Testis (tissue), 2 donors: Measurements from ENCODE around the gene ZNF268.

Source experiments
- CTCF ChIP-seq, 3 experiments: fragments of 450-650 bp in 2 of 3; fragments of 200-600 bp in 1 of 3; sonication (generic) in 1 of 3; IDR thresholded peaks; one replicate each; pipeline ENCODE4 v1.5.1; 2016 to 2019; ENCODE audit warnings: antibody characterized with exemption in 3 of 3, mild to moderate bottlenecking in 2 of 3, moderate library complexity in 1 of 3
- POLR2A ChIP-seq: fragments of 450-650 bp; IDR thresholded peaks from one replicate; pipeline ENCODE4 v1.6.1; 2017; ENCODE audit warnings: antibody characterized with exemption, mild to moderate bottlenecking, moderate library complexity

- TF ChIP-seq CTCF (IDR thresholded peaks at IDR 0.05) (no peak), POLR2A (no peak)
These were observed 52.8 kb downstream of the ZNF268 start for GRCh38 chr12:133233993-133234564.
